Measurements from ENCODE around the gene OR56A5.

DNA sequence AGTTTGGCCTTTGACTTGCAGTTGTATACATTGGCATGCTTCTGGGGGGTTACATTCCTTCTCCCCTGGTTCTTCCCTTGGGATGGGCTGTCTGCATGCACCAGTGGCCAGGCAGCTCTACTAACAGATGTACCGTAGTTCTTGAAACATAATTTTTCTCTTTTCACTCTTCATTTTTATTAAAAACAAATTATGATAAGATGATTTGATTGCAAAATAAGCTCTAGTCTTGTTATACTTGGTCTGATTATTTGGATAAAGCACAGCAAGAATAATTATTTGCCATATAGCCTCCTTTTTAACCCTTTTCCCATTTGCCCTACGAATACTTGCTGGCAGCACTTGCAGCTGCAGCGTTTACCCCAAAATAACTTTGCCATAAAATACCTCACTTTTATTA, 12.7 kb downstream of the OR56A5 start:
- TF ChIP-seq, protein P1, sequence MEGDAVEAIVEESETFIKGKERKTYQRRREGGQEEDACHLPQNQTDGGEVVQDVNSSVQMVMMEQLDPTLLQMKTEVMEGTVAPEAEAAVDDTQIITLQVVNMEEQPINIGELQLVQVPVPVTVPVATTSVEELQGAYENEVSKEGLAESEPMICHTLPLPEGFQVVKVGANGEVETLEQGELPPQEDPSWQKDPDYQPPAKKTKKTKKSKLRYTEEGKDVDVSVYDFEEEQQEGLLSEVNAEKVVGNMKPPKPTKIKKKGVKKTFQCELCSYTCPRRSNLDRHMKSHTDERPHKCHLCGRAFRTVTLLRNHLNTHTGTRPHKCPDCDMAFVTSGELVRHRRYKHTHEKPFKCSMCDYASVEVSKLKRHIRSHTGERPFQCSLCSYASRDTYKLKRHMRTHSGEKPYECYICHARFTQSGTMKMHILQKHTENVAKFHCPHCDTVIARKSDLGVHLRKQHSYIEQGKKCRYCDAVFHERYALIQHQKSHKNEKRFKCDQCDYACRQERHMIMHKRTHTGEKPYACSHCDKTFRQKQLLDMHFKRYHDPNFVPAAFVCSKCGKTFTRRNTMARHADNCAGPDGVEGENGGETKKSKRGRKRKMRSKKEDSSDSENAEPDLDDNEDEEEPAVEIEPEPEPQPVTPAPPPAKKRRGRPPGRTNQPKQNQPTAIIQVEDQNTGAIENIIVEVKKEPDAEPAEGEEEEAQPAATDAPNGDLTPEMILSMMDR (IDR thresholded peaks at IDR 0.05) = no peak
- no peak for TF ChIP-seq POLR2A (IDR thresholded peaks at IDR 0.05)
